ENCODE data around the gene PDZD2. TPM values are rescaled to one million over a fixed set of nuclear protein-coding genes. Genes with fewer than 3 reads are reported as not detected.

PDZD2 gene
- polyA plus RNA-seq, 1 donor from 2014 or later: 3.1 TPM

GRCh38 chr5:31753700-31754357 is 114.9 kb downstream of the PDZD2 start:
- H3K9me2 ChIP-seq (ENCODE audit: insufficient read depth, low read length): no peaks in the 10 kb centered on the region
- peak; percentile 30 for TF ChIP-seq CTCF (IDR thresholded peaks at IDR 0.05; ENCODE audit: poor library complexity, severe bottlenecking)
- TF ChIP-seq SMC3 (conservative IDR thresholded peaks at IDR 0.05; ENCODE audit: poor library complexity): no peak
- no peak for TF ChIP-seq REST (IDR thresholded peaks at IDR 0.05; ENCODE audit: borderline replicate concordance)
- TF ChIP-seq EP300 (conservative IDR thresholded peaks at IDR 0.05; ENCODE audit: poor library complexity, severe bottlenecking): peak; percentile 26
- TF ChIP-seq POLR2AphosphoS5 (IDR thresholded peaks at IDR 0.05): peak; percentile 86
- no peaks in the 10 kb centered on the region for H3K9me3 ChIP-seq (ENCODE audit: low read length)
- no peak overlapping the region for H3K27ac ChIP-seq (ENCODE audit: low read length)
- no peak overlapping the region for H3K9ac ChIP-seq (ENCODE audit: low read length)
- H3K4me2 ChIP-seq (ENCODE audit: low read length): no peak overlapping the region
- H4K20me1 ChIP-seq (ENCODE audit: insufficient read depth): no peaks in the 10 kb centered on the region
- H3K79me2 ChIP-seq (replicated peaks; ENCODE audit: insufficient read depth, low read length): no peaks in the 10 kb centered on the region
- no peak overlapping the region for H3K4me3 ChIP-seq (ENCODE audit: low read length)
- no peak overlapping the region for H2AFZ ChIP-seq (ENCODE audit: low read depth, low read length)
- H3K27me3 ChIP-seq (ENCODE audit: insufficient read depth, low read depth, low read length): no peaks in the 10 kb centered on the region
- no peaks in the 10 kb centered on the region for H3K36me3 ChIP-seq (ENCODE audit: insufficient read depth, low read length)
- peaks cover 5% of the 10 kb centered on the region for H3F3A ChIP-seq (ENCODE audit: insufficient read depth, low read length, poor library complexity, severe bottlenecking)

- Histone ChIP-seq H2AFZ (ENCODE audit: low read depth, low read length) (no peak overlapping the region), H3K4me3 (ENCODE audit: low read length) (no peak overlapping the region), H3K4me2 (ENCODE audit: low read length) (no peak overlapping the region)
Measured at GRCh38 chr5:31754358-31754704, 115.4 kb downstream of the PDZD2 start.

More at GRCh38 chr5:31754358-31754704, 115.4 kb downstream of the PDZD2 start:
- no peaks in the 10 kb centered on the region for H3K9me3 ChIP-seq (ENCODE audit: low read length)
- no peaks in the 10 kb centered on the region for H3K79me2 ChIP-seq (replicated peaks; ENCODE audit: insufficient read depth, low read length)
- TF ChIP-seq TAF1 (IDR thresholded peaks at IDR 0.05; ENCODE audit: low read depth): no peak
- TF ChIP-seq REST (IDR thresholded peaks at IDR 0.05; ENCODE audit: borderline replicate concordance): no peak
- no peak for TF ChIP-seq MXI1 (conservative IDR thresholded peaks at IDR 0.05; ENCODE audit: poor library complexity, severe bottlenecking)
- TF ChIP-seq EZH2 (IDR thresholded peaks at IDR 0.05; ENCODE audit: borderline replicate concordance, insufficient read depth, low read length, poor library complexity, severe bottlenecking): no peak
- no peak for TF ChIP-seq CTCF (IDR thresholded peaks at IDR 0.05; ENCODE audit: poor library complexity, severe bottlenecking)
- TF ChIP-seq POLR2AphosphoS5 (IDR thresholded peaks at IDR 0.05): no peak
- no peak overlapping the region for H3K9ac ChIP-seq (ENCODE audit: low read length)
- no peak overlapping the region for H3K27ac ChIP-seq (ENCODE audit: low read length)
- no peaks in the 10 kb centered on the region for H3K36me3 ChIP-seq (ENCODE audit: insufficient read depth, low read length)
- H3K27me3 ChIP-seq (ENCODE audit: insufficient read depth, low read depth, low read length): no peaks in the 10 kb centered on the region
- H3F3A ChIP-seq (ENCODE audit: insufficient read depth, low read length, poor library complexity, severe bottlenecking): peaks cover 5% of the 10 kb centered on the region
- no peaks in the 10 kb centered on the region for H4K20me1 ChIP-seq (ENCODE audit: insufficient read depth)
- no peaks in the 10 kb centered on the region for H3K9me2 ChIP-seq (ENCODE audit: insufficient read depth, low read length)
